H9 (cell line): ENCODE results near the gene ARHGAP15. TPM values are rescaled to one million over a fixed set of nuclear protein-coding genes. Genes with fewer than 3 reads are reported as not detected.

ENCODE experiments used
- DNase-seq: peaks from one replicate; pipeline ENCODE4 v3.0.0-alpha.2; 2017
- H2AFZ ChIP-seq: one replicate; pipeline ENCODE4 v1.6.1; 2013; ENCODE audit warnings: mild to moderate bottlenecking, low read length, control low read depth, moderate library complexity
- H2AK5ac ChIP-seq: 2 replicates; pipeline ENCODE4 v1.6.1; 2013; ENCODE audit warnings: low read length, control low read depth, mixed read lengths; ENCODE audit not compliant: insufficient read length
- H2BK120ac ChIP-seq: one replicate; pipeline ENCODE4 v1.6.1; 2013; ENCODE audit warnings: low read depth, mild to moderate bottlenecking, low read length, control low read depth, inconsistent platforms; ENCODE audit not compliant: poor library complexity, severe bottlenecking
- H2BK12ac ChIP-seq: 2 replicates; pipeline ENCODE4 v1.6.1; 2013; ENCODE audit warnings: low read length, control low read depth, mixed read lengths, low read depth; ENCODE audit not compliant: insufficient read length
- H2BK15ac ChIP-seq: 2 replicates; pipeline ENCODE4 v1.6.1; 2013; ENCODE audit warnings: low read depth, low read length, control low read depth
- H2BK20ac ChIP-seq: one replicate; pipeline ENCODE4 v1.6.1; 2013; ENCODE audit warnings: low read depth, mild to moderate bottlenecking, low read length, control low read depth, inconsistent platforms; ENCODE audit not compliant: poor library complexity, severe bottlenecking
- H2BK5ac ChIP-seq: 2 replicates; pipeline ENCODE4 v1.6.1; 2013; ENCODE audit warnings: low read length, control low read depth, mixed read lengths; ENCODE audit not compliant: insufficient read length
- H3K14ac ChIP-seq: 2 replicates; pipeline ENCODE4 v1.6.1; 2013; ENCODE audit warnings: low read length, control low read depth; ENCODE audit not compliant: insufficient read depth
- H3K18ac ChIP-seq: 2 replicates; pipeline ENCODE4 v1.6.1; 2013; ENCODE audit warnings: low read depth, mild to moderate bottlenecking, mixed read lengths, low read length, control low read depth; ENCODE audit not compliant: insufficient read length
- H3K23ac ChIP-seq: 2 replicates; pipeline ENCODE4 v1.6.1; 2013; ENCODE audit warnings: low read length, control low read depth, mixed read lengths, low read depth; ENCODE audit not compliant: insufficient read length
- H3K23me2 ChIP-seq: 2 replicates; pipeline ENCODE4 v1.6.1; 2013; ENCODE audit warnings: low read depth, mild to moderate bottlenecking, mixed read lengths, low read length, control low read depth; ENCODE audit not compliant: insufficient read length, poor library complexity, severe bottlenecking
- H3K27ac ChIP-seq: 2 replicates; pipeline ENCODE4 v1.5.1; 2013; ENCODE audit warnings: low read length, control low read depth, mixed read lengths, low read depth; ENCODE audit not compliant: insufficient read length
- H3K27me3 ChIP-seq: 2 replicates; pipeline ENCODE4 v1.6.1; 2013; ENCODE audit warnings: low read length, control low read depth, inconsistent platforms; ENCODE audit not compliant: insufficient read depth
- H3K4ac ChIP-seq: 2 replicates; pipeline ENCODE4 v1.6.1; 2013; ENCODE audit warnings: low read depth, mild to moderate bottlenecking, control low read depth, inconsistent platforms, low read length, moderate library complexity
- H3K4me1 ChIP-seq: 2 replicates; pipeline ENCODE4 v1.6.1; 2013; ENCODE audit warnings: low read length, control low read depth, inconsistent platforms; ENCODE audit not compliant: insufficient read depth
- H3K4me2 ChIP-seq: 2 replicates; pipeline ENCODE4 v1.6.1; 2013; ENCODE audit warnings: low read length, control low read depth, mixed read lengths; ENCODE audit not compliant: insufficient read length, insufficient read depth
- H3K56ac ChIP-seq: 2 replicates; pipeline ENCODE4 v1.6.1; 2013; ENCODE audit warnings: low read depth, mild to moderate bottlenecking, mixed read lengths, low read length, control low read depth; ENCODE audit not compliant: insufficient read length
- H3K79me1 ChIP-seq: 2 replicates; pipeline ENCODE4 v1.6.1; 2013; ENCODE audit warnings: low read depth, mild to moderate bottlenecking, moderate library complexity, low read length, control low read depth, inconsistent platforms; ENCODE audit not compliant: insufficient read depth, poor library complexity, severe bottlenecking
- H3K79me2 ChIP-seq: 2 replicates; pipeline ENCODE4 v1.6.1; 2013; ENCODE audit warnings: low read length, control low read depth, inconsistent platforms; ENCODE audit not compliant: insufficient read depth
- H3K9ac ChIP-seq: 2 replicates; pipeline ENCODE4 v1.6.1; 2013; ENCODE audit warnings: low read length, control low read depth, mixed read lengths; ENCODE audit not compliant: insufficient read length; ENCODE audit errors: extremely low read depth
- H3K9me3 ChIP-seq: one replicate; pipeline ENCODE4 v1.6.1; 2013; ENCODE audit warnings: low read depth, low read length, inconsistent platforms; ENCODE audit not compliant: control insufficient read depth
- H3T11ph ChIP-seq: one replicate; pipeline ENCODE4 v1.6.1; 2013; ENCODE audit warnings: mild to moderate bottlenecking, low read length, control low read depth, inconsistent platforms
- H4K20me1 ChIP-seq: one replicate; pipeline ENCODE4 v1.6.1; 2013; ENCODE audit not compliant: control insufficient read depth, insufficient read length, insufficient read depth
- H4K5ac ChIP-seq: 2 replicates; pipeline ENCODE4 v1.6.1; 2013; ENCODE audit warnings: low read depth, mild to moderate bottlenecking, mixed read lengths, low read length, control low read depth; ENCODE audit not compliant: insufficient read length
- H4K8ac ChIP-seq: replicated peaks from 2 replicates; pipeline ENCODE4 v1.6.1; 2013; ENCODE audit warnings: low read length, control low read depth, mixed read lengths, low read depth; ENCODE audit not compliant: insufficient read length
- H4K91ac ChIP-seq: 2 replicates; pipeline ENCODE4 v1.6.1; 2013; ENCODE audit warnings: low read depth, mild to moderate bottlenecking, moderate library complexity, mixed read lengths, low read length, control low read depth; ENCODE audit not compliant: insufficient read length
- H3K27ac Mint-ChIP-seq, 3 experiments: 2 replicates in 2 of 3; 3 replicates in 1 of 3; pipeline ENCODE4 v1.8.0; 2020 to 2021; ENCODE audit warnings: mixed read lengths in 3 of 3, mild to moderate bottlenecking in 1 of 3, moderate library complexity in 1 of 3
- H3K27me3 Mint-ChIP-seq: 2 replicates; pipeline ENCODE4 v1.8.0; 2021; ENCODE audit warnings: low read depth, mild to moderate bottlenecking, moderate library complexity, mixed read lengths
- H3K36me3 Mint-ChIP-seq, 3 experiments: 2 replicates in 2 of 3; 3 replicates in 1 of 3; pipeline ENCODE4 v1.8.0; 2020 to 2021; ENCODE audit warnings: low read depth in 3 of 3, mixed read lengths in 3 of 3; ENCODE audit not compliant: insufficient read depth in 1 of 3
- H3K4me1 Mint-ChIP-seq, 2 experiments: 2 replicates each; pipeline ENCODE4 v1.8.0; 2020; ENCODE audit warnings: mixed read lengths in 2 of 2
- H3K4me3 Mint-ChIP-seq, 2 experiments: 2 replicates in 1 of 2; 3 replicates in 1 of 2; pipeline ENCODE4 v1.8.0; 2020 to 2021; ENCODE audit warnings: mild to moderate bottlenecking in 2 of 2, mixed read lengths in 2 of 2, moderate library complexity in 1 of 2
- H3K9me3 Mint-ChIP-seq, 2 experiments: 2 replicates in 1 of 2; 3 replicates in 1 of 2; pipeline ENCODE4 v1.8.0; 2020; ENCODE audit warnings: mild to moderate bottlenecking in 2 of 2, mixed read lengths in 2 of 2, moderate library complexity in 1 of 2
- total RNA-seq: library from RNA; stranded (reverse); gene quantifications from 2 replicates; pipeline ENCODE4 v1.2.1, GENCODE V29; 2021
- TF ChIP-seq, protein P1 (sequence below): fragments of 200-600 bp; sonication (generic); conservative IDR thresholded peaks from 3 replicates; pipeline ENCODE4 v1.8.0; 2021; ENCODE audit warnings: antibody characterized with exemption, mild to moderate bottlenecking

The ARHGAP15 gene
- total RNA-seq, 1 experiment from 2014 or later: not detected

- Mint-ChIP-seq H3K4me3 (no peak overlapping the region), H3K4me1 (peaks cover 3 to 15% of the 10 kb centered on the region in 2 experiments), H3K9me3 (no peaks in the 10 kb centered on the region), H3K27ac (no peak overlapping the region), H3K27me3 (no peaks in the 10 kb centered on the region), H3K36me3 (no peaks in the 10 kb centered on the region)
- Histone ChIP-seq H2BK20ac (no peak overlapping the region), H2BK120ac (no peak overlapping the region), H2AK5ac (no peak overlapping the region), H2BK12ac (no peak overlapping the region), H3K79me1 (no peaks in the 10 kb centered on the region), H4K20me1 (no peaks in the 10 kb centered on the region), H3K23ac (no peak overlapping the region), H3K27ac (no peak overlapping the region), H4K5ac (no peak overlapping the region), H3K27me3 (no peaks in the 10 kb centered on the region), H3K9ac (no peak overlapping the region), H3K18ac (no peak overlapping the region), H2BK5ac (no peak overlapping the region), H2AFZ (no peak overlapping the region), H3K4me1 (no peaks in the 10 kb centered on the region), H4K91ac (no peak overlapping the region), H3K56ac (no peak overlapping the region), H3K4me2 (no peak overlapping the region), H3T11ph (no peak overlapping the region), H3K23me2 (no peaks in the 10 kb centered on the region), H3K14ac (no peak overlapping the region), H3K4ac (no peak overlapping the region), H2BK15ac (no peak overlapping the region), H3K9me3 (no peaks in the 10 kb centered on the region), H3K79me2 (no peaks in the 10 kb centered on the region), H4K8ac (no peak overlapping the region)
- TF ChIP-seq, protein P1, sequence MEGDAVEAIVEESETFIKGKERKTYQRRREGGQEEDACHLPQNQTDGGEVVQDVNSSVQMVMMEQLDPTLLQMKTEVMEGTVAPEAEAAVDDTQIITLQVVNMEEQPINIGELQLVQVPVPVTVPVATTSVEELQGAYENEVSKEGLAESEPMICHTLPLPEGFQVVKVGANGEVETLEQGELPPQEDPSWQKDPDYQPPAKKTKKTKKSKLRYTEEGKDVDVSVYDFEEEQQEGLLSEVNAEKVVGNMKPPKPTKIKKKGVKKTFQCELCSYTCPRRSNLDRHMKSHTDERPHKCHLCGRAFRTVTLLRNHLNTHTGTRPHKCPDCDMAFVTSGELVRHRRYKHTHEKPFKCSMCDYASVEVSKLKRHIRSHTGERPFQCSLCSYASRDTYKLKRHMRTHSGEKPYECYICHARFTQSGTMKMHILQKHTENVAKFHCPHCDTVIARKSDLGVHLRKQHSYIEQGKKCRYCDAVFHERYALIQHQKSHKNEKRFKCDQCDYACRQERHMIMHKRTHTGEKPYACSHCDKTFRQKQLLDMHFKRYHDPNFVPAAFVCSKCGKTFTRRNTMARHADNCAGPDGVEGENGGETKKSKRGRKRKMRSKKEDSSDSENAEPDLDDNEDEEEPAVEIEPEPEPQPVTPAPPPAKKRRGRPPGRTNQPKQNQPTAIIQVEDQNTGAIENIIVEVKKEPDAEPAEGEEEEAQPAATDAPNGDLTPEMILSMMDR: no peak
- no peak for DNase-seq
These were observed 602.9 kb downstream of the ARHGAP15 start for GRCh38 chr2:143732076-143732475.
